SKM-1 (cell line): ENCODE data around the gene RHCE.
"Not testable (repeated sequence)": the region's sequence is repeated elsewhere in the genome, so short reads cannot be mapped to it uniquely, and the experiment has no call there.

Experiments
- DNase-seq: peaks from one replicate; lab custom pipeline; 2025; ENCODE audit not compliant: unreplicated experiment; lab: John Stamatoyannopoulos, UW

Gene RHCE

GRCh38 chr1:25433389-25434186 is 13.0 kb upstream of the RHCE start:
- no peak for DNase-seq

GRCh38 chr1:25432749-25433388 is 12.2 kb upstream of the RHCE start:
- no peak for DNase-seq

GRCh38 chr1:25431955-25432719 is 11.5 kb upstream of the RHCE start:
- DNase-seq = no peak

- DNase-seq = no peak
These were observed 10.6 kb upstream of the RHCE start for GRCh38 chr1:25430967-25431881.

- peak; percentile 91 for DNase-seq
These were observed 9.7 kb upstream of the RHCE start, which contains the start of gene MACO1 for GRCh38 chr1:25430073-25430966. TSS of gene MACO1 (plus strand) at chr1:25430897. CDS start at chr1:25431099, 202 bp downstream.

- DNase-seq = no peak
These were observed 8.0 kb upstream of the RHCE start for GRCh38 chr1:25428475-25429166.

GRCh38 chr1:25427696-25428095 is 7.1 kb upstream of the RHCE start:
- no peak for DNase-seq

- DNase-seq = no peak
These were observed 4.8 kb upstream of the RHCE start for GRCh38 chr1:25425098-25426085.

GRCh38 chr1:25423206-25423605 is 2.6 kb upstream of the RHCE start:
- DNase-seq = not testable (repeated sequence)

- DNase-seq = not testable (repeated sequence)
These were observed 1.3 kb downstream of the RHCE start for GRCh38 chr1:25419339-25419738.

- DNase-seq = not testable (repeated sequence)
These were observed 3.3 kb downstream of the RHCE start for GRCh38 chr1:25417280-25417679.

GRCh38 chr1:25414578-25414977 is 6.0 kb downstream of the RHCE start:
- DNase-seq = not testable (repeated sequence)

- DNase-seq = not testable (repeated sequence)
These were observed 6.5 kb downstream of the RHCE start for GRCh38 chr1:25414157-25414556.

- DNase-seq = not testable (repeated sequence)
These were observed 7.6 kb downstream of the RHCE start for GRCh38 chr1:25412872-25413623.

- DNase-seq = not testable (repeated sequence)
These were observed 10.8 kb downstream of the RHCE start for GRCh38 chr1:25409641-25410427.

GRCh38 chr1:25405731-25406305 is 14.8 kb downstream of the RHCE start:
- not testable (repeated sequence) for DNase-seq
